HEK293 (cell line): ENCODE data around the gene CD46.

ENCODE experiments used
- MEIS1 ChIP-seq: sonication (generic); formaldehyde crosslinking; IDR thresholded peaks from 2 replicates; pipeline ENCODE4 v1.8.1; 2022; ENCODE audit warnings: missing genetic modification reagents, mild to moderate bottlenecking, borderline replicate concordance
- PRDM1 ChIP-seq: fragments of 450-650 bp; formaldehyde crosslinking; IDR thresholded peaks from 2 replicates; pipeline ENCODE4; 2016; ENCODE audit warnings: missing biosample characterization, missing genetic modification characterization
- TRIM28 ChIP-seq: IDR thresholded peaks from 2 replicates; pipeline ENCODE4 v1.6.1; 2011; ENCODE audit warnings: low read length, control low read depth, borderline replicate concordance
- ZNF211 ChIP-seq: fragments of 450-650 bp; formaldehyde crosslinking; IDR thresholded peaks from 2 replicates; pipeline ENCODE4 v1.5.1; 2016; ENCODE audit warnings: low read depth, missing biosample characterization, missing genetic modification characterization
- ZNF24 ChIP-seq: fragments of 450-650 bp; formaldehyde crosslinking; IDR thresholded peaks from 2 replicates; pipeline ENCODE4 v1.5.1; 2016; ENCODE audit warnings: missing biosample characterization, missing genetic modification characterization
- ZNF274 ChIP-seq, 2 experiments: fragments of 200-500 bp in 1 of 2; fragments of 450-650 bp in 1 of 2; sonication (Bioruptor generic) in 1 of 2; formaldehyde crosslinking in 1 of 2; IDR thresholded peaks; 2 replicates each; pipeline versions ENCODE4 v1.5.1 to v1.6.1; 2014 to 2016; ENCODE audit warnings: borderline replicate concordance in 1 of 2, inconsistent platforms in 1 of 2, low read length in 1 of 2, missing biosample characterization in 1 of 2, missing genetic modification characterization in 1 of 2
- TF ChIP-seq, protein P1 (sequence below): fragments of 450-650 bp; formaldehyde crosslinking; IDR thresholded peaks from 2 replicates; pipeline ENCODE4 v1.5.1; 2016; ENCODE audit warnings: missing biosample characterization, missing genetic modification characterization
- TF ChIP-seq, protein P2 (sequence below): fragments of 450-650 bp; formaldehyde crosslinking; IDR thresholded peaks from 2 replicates; pipeline ENCODE4 v1.5.1; 2016; ENCODE audit warnings: missing biosample characterization, missing genetic modification characterization

DNA sequence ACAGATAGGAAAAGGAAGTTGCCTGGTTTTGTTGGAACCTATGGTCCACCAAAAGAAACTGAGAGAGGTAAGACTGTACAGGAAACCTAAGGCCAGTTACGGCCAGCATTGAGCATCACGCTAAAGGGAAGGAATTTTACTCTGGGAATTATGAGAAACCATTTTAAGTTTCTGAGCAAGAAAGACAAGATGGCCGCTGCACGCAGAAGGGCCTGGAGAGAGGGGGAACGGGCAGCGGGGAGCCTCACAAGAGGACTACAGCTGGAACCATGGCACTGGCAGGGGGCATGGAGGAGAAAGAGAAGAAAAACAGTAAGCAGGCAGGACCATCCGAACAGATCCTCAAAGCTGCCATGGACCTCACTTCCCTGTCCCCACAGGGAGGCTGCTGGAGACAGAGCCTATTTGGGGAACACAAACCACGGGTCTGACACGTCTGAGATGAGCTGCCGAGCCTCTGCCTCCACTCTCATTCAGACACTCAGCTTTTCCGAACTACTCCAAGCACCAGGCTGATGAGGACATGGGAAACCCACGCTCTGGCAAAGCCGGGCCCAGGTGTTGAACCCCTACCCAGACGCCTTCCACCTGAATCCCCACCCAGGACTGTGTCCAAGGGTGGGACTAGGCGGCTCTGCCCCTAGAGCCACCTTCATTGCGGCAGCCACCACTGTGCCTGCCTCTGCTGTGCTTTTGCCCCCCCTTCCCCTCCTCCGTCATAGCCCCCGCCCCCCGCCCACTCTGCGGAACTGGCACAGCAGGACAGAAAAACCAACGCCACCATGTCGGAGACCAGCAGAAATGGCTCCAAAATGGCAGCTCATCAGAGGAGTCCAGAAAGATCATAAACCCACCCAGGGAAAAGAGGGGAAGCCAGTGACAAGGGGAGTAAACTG is 69.0 kb downstream of the CD46 start:
- TF ChIP-seq ZNF211 (tag by site-specific recombination) = no peak
- TF ChIP-seq, protein P1, sequence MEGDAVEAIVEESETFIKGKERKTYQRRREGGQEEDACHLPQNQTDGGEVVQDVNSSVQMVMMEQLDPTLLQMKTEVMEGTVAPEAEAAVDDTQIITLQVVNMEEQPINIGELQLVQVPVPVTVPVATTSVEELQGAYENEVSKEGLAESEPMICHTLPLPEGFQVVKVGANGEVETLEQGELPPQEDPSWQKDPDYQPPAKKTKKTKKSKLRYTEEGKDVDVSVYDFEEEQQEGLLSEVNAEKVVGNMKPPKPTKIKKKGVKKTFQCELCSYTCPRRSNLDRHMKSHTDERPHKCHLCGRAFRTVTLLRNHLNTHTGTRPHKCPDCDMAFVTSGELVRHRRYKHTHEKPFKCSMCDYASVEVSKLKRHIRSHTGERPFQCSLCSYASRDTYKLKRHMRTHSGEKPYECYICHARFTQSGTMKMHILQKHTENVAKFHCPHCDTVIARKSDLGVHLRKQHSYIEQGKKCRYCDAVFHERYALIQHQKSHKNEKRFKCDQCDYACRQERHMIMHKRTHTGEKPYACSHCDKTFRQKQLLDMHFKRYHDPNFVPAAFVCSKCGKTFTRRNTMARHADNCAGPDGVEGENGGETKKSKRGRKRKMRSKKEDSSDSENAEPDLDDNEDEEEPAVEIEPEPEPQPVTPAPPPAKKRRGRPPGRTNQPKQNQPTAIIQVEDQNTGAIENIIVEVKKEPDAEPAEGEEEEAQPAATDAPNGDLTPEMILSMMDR (tag by site-specific recombination) = no peak
- TF ChIP-seq MEIS1 (CRISPR knock-in tag) = no peak
- TF ChIP-seq TRIM28 = no peak
- no peak for TF ChIP-seq ZNF274 (IDR thresholded peaks at IDR 0.05; ENCODE audit: low read length)
- TF ChIP-seq ZNF274 (tag by site-specific recombination; IDR thresholded peaks at IDR 0.05; ENCODE audit: borderline replicate concordance) = no peak
- TF ChIP-seq, protein P2, sequence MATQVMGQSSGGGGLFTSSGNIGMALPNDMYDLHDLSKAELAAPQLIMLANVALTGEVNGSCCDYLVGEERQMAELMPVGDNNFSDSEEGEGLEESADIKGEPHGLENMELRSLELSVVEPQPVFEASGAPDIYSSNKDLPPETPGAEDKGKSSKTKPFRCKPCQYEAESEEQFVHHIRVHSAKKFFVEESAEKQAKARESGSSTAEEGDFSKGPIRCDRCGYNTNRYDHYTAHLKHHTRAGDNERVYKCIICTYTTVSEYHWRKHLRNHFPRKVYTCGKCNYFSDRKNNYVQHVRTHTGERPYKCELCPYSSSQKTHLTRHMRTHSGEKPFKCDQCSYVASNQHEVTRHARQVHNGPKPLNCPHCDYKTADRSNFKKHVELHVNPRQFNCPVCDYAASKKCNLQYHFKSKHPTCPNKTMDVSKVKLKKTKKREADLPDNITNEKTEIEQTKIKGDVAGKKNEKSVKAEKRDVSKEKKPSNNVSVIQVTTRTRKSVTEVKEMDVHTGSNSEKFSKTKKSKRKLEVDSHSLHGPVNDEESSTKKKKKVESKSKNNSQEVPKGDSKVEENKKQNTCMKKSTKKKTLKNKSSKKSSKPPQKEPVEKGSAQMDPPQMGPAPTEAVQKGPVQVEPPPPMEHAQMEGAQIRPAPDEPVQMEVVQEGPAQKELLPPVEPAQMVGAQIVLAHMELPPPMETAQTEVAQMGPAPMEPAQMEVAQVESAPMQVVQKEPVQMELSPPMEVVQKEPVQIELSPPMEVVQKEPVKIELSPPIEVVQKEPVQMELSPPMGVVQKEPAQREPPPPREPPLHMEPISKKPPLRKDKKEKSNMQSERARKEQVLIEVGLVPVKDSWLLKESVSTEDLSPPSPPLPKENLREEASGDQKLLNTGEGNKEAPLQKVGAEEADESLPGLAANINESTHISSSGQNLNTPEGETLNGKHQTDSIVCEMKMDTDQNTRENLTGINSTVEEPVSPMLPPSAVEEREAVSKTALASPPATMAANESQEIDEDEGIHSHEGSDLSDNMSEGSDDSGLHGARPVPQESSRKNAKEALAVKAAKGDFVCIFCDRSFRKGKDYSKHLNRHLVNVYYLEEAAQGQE = no peak
- no peak for TF ChIP-seq ZNF24 (tag by site-specific recombination)
- TF ChIP-seq PRDM1 (tag by site-specific recombination) = no peak
